B cell (primary cell): ENCODE results near the gene CTR9. TPM values are rescaled to one million over a fixed set of nuclear protein-coding genes. Genes with fewer than 3 reads are reported as not detected.

Experiments
- ATAC-seq: fragments of 200-7000 bp; cut with Tn5 transposase; one replicate; pipeline ENCODE4 v1.10.0; 2021; ENCODE audit warnings: low read depth, mild to moderate bottlenecking, moderate number of reproducible peaks, moderate library complexity
- CTCF ChIA-PET: fragments of 350-600 bp; sonication (Branson Sonifier 250); formaldehyde crosslinking; loops from one replicate; lab custom pipeline; 2021; ENCODE audit warnings: antibody characterized with exemption, inconsistent platforms; lab: Charles Lee
- POLR2A ChIA-PET: fragments of 350-600 bp; sonication (Branson Sonifier 250); formaldehyde crosslinking; loops from one replicate; lab custom pipeline; 2021; ENCODE audit warnings: antibody characterized with exemption; lab: Charles Lee
- DNase-seq: peaks from one replicate; pipeline ENCODE4 v3.0.0; 2013
- H2AFZ ChIP-seq: 2 replicates; pipeline ENCODE4 v1.6.1; 2012; ENCODE audit warnings: mild to moderate bottlenecking, low read depth, low read length; ENCODE audit not compliant: insufficient read depth, poor library complexity, severe bottlenecking
- H3K27ac ChIP-seq, 2 donors: 1 replicate in 1 of 2; 2 replicates in 1 of 2; pipeline ENCODE4 v1.5.1; 2012 to 2013; ENCODE audit warnings: low read length in 2 of 2, mild to moderate bottlenecking in 2 of 2, moderate library complexity in 1 of 2
- H3K27me3 ChIP-seq, 4 experiments: fragments of 200-600 bp in 1 of 4; sonication (generic) in 1 of 4; replicated peaks in 1 of 4; 1 replicate in 2 of 4; 2 replicates in 2 of 4; pipeline versions ENCODE4 v1.6.1 to v1.7.0; 2013 to 2016; ENCODE audit warnings: low read length in 3 of 4, mild to moderate bottlenecking in 2 of 4, mixed read lengths in 1 of 4, moderate library complexity in 1 of 4; ENCODE audit not compliant: insufficient read depth in 4 of 4, control insufficient read depth in 3 of 4; ENCODE audit errors: control extremely low read depth in 1 of 4
- H3K36me3 ChIP-seq, 2 experiments: replicated peaks in 1 of 2; 1 replicate in 1 of 2; 2 replicates in 1 of 2; pipeline versions ENCODE4 v1.6.1 to v1.7.1; 2013; ENCODE audit warnings: low read length in 1 of 2; ENCODE audit not compliant: insufficient read depth in 2 of 2, control insufficient read depth in 1 of 2; ENCODE audit errors: control extremely low read depth in 1 of 2, extremely low read depth in 1 of 2
- H3K4me1 ChIP-seq, 2 donors: fragments of 200-600 bp in 1 of 2; sonication (generic) in 1 of 2; 1 replicate in 1 of 2; 2 replicates in 1 of 2; pipeline versions ENCODE4 v1.5.1 to v1.6.1; 2013 to 2017; ENCODE audit warnings: low read length in 2 of 2; ENCODE audit not compliant: control insufficient read depth in 2 of 2, insufficient read depth in 2 of 2
- H3K4me2 ChIP-seq: replicated peaks from 2 replicates; pipeline ENCODE3; 2012; ENCODE audit warnings: mild to moderate bottlenecking, low read depth, low read length; ENCODE audit not compliant: poor library complexity, severe bottlenecking
- H3K4me3 ChIP-seq, 5 experiments: fragments of 200-600 bp in 1 of 5; sonication (generic) in 1 of 5; 1 replicate in 3 of 5; 2 replicates in 2 of 5; pipeline versions ENCODE4 v1.5.1 to v1.7.0; 2011 to 2016; ENCODE audit warnings: low read length in 4 of 5, mild to moderate bottlenecking in 4 of 5, low read depth in 2 of 5, control low read depth in 1 of 5, moderate library complexity in 1 of 5; ENCODE audit not compliant: insufficient read depth in 1 of 5; ENCODE audit errors: control extremely low read depth in 1 of 5, extremely low read depth in 1 of 5
- H3K79me2 ChIP-seq: fragments of 200-600 bp; sonication (generic); one replicate; pipeline ENCODE4 v1.6.0; 2016; ENCODE audit warnings: low read length; ENCODE audit not compliant: control insufficient read depth, insufficient read depth
- H3K9ac ChIP-seq: fragments of 200-600 bp; sonication (generic); 2 replicates; pipeline ENCODE4 v1.6.1; 2017; ENCODE audit warnings: mild to moderate bottlenecking, low read length, moderate library complexity
- H3K9me3 ChIP-seq, 3 donors: one replicate each; pipeline versions ENCODE4 v1.6.1 to v1.7.1; 2013; ENCODE audit warnings: low read length in 2 of 3; ENCODE audit not compliant: control insufficient read depth in 2 of 3, insufficient read depth in 1 of 3; ENCODE audit errors: control extremely low read depth in 1 of 3
- H4K20me1 ChIP-seq: 2 replicates; pipeline ENCODE4 v1.6.0; 2012; ENCODE audit warnings: mild to moderate bottlenecking, low read length; ENCODE audit not compliant: insufficient read depth, control insufficient read depth, poor library complexity, severe bottlenecking
- H3K27ac Mint-ChIP-seq: one replicate; pipeline ENCODE4 v1.8.0; 2021; ENCODE audit warnings: mixed read lengths
- H3K27me3 Mint-ChIP-seq: one replicate; pipeline ENCODE4 v1.8.0; 2021; ENCODE audit warnings: mixed read lengths
- H3K4me1 Mint-ChIP-seq: one replicate; pipeline ENCODE4 v1.8.0; 2021; ENCODE audit warnings: mixed read lengths
- H3K4me3 Mint-ChIP-seq: one replicate; pipeline ENCODE4 v1.8.0; 2021; ENCODE audit warnings: mixed read lengths
- H3K9me3 Mint-ChIP-seq: one replicate; pipeline ENCODE4 v1.8.0; 2022; ENCODE audit warnings: mixed read lengths; ENCODE audit not compliant: insufficient read depth
- CTCF ChIP-seq: fragments of 200-600 bp; IDR thresholded peaks from one replicate; pipeline ENCODE4 v1.8.0; 2022; ENCODE audit warnings: antibody characterized with exemption, mild to moderate bottlenecking
- EZH2 ChIP-seq: IDR thresholded peaks from 2 replicates; pipeline ENCODE4 v1.6.1; 2012; ENCODE audit warnings: borderline replicate concordance, low read depth, mild to moderate bottlenecking, moderate library complexity, low read length; ENCODE audit not compliant: insufficient read depth, poor library complexity, severe bottlenecking
- WGBS: methylation state at CpG from one replicate; pipeline ENCODE4 v1.1.5; 2013; ENCODE audit warnings: missing lambda C conversion rate; ENCODE audit not compliant: insufficient coverage; 5-methylcytosine and 5-hydroxymethylcytosine counted together
- intact Hi-C: fragments of 100-400 bp; cut with micrococcal nuclease; formaldehyde crosslinking; loops from one replicate; pipeline ENCODE4 v1.10.0; 2022
- polyA plus RNA-seq: library from polyadenylated mRNA; depleted of rRNA; stranded (reverse); fragments of >200 nt; gene quantifications from 2 replicates; pipeline ENCODE4 v1.2.3, GENCODE V29; 2012
- total RNA-seq, 2 donors: library from RNA; stranded (reverse); fragments of 120-200 nt in 1 of 2; gene quantifications; 1 replicate in 1 of 2; 2 replicates in 1 of 2; pipeline versions ENCODE4 v1.2.3 to v1.2.4, GENCODE V29; 2013 to 2022

Gene CTR9
- total and polyA plus RNA-seq, 2 donors (not counting 1 experiment from before 2014, with no cell fraction given): 9.0 to 46.7 TPM

GRCh38 chr11:10780040-10780439 lies 29.0 kb downstream of the CTR9 start:
- POLR2A ChIA-PET: no interaction called here
- H3K9me3 ChIP-seq: no peaks in the 10 kb centered on the region
- no peak for ATAC-seq

More at GRCh38 chr11:10780040-10780439, 29.0 kb downstream of the CTR9 start:
- H2AFZ ChIP-seq: no peak overlapping the region
- no peak overlapping the region for H3K9ac ChIP-seq
- H3K4me2 ChIP-seq: no peak overlapping the region
- Mint-ChIP-seq H3K9me3 (no peaks in the 10 kb centered on the region), H3K27me3 (no peaks in the 10 kb centered on the region), H3K4me3 (no peak overlapping the region), H3K4me1 (peaks cover 2% of the 10 kb centered on the region), H3K27ac (no peak overlapping the region)
- CTCF ChIA-PET: interaction anchor here (1.0 to 4.5 kb wide), 2 partner anchors 9 to 12 kb away, joined by 4 to 22 read pairs; no protein-coding TSS in a partner anchor
- H3K4me3 ChIP-seq: no peak overlapping the region
- intact Hi-C loops: no loop called here
- 100% methylated on average over 1 of the region's 2 CpGs for WGBS
- no peaks in the 10 kb centered on the region for H4K20me1 ChIP-seq
- DNase-seq: no peak
- no peak overlapping the region for H3K27ac ChIP-seq
- H3K27me3 ChIP-seq: no peaks in the 10 kb centered on the region
- H3K4me1 ChIP-seq: no peaks in the 10 kb centered on the region
- peaks cover 6 to 33% of the 10 kb centered on the region in 2 experiments for H3K36me3 ChIP-seq
- H3K79me2 ChIP-seq: no peaks in the 10 kb centered on the region
- TF ChIP-seq EZH2 (no peak), CTCF (no peak)
